ENCODE measurements around the gene CCN5.

The CCN5 gene

GRCh38 chr20:44719841-44720240 lies 4.7 kb downstream of the CCN5 start:
- no peak overlapping the region for H3K27ac Mint-ChIP-seq
- H3K4me3 Mint-ChIP-seq, result no peak overlapping the region
- H3K9me3 Mint-ChIP-seq, result no peaks in the 10 kb centered on the region
- H3K36me3 Mint-ChIP-seq (ENCODE audit: low read depth), result no peaks in the 10 kb centered on the region
- no peaks in the 10 kb centered on the region for H3K27me3 Mint-ChIP-seq (ENCODE audit: low read depth)
- peaks cover 1% of the 10 kb centered on the region for H3K4me1 Mint-ChIP-seq (ENCODE audit: low read depth)

- no peak overlapping the region for H3K27ac Mint-ChIP-seq
- H3K9me3 Mint-ChIP-seq, result no peaks in the 10 kb centered on the region
- H3K4me1 Mint-ChIP-seq (ENCODE audit: low read depth), result peaks cover 1% of the 10 kb centered on the region
- H3K36me3 Mint-ChIP-seq (ENCODE audit: low read depth), result no peaks in the 10 kb centered on the region
- no peak overlapping the region for H3K4me3 Mint-ChIP-seq
- no peaks in the 10 kb centered on the region for H3K27me3 Mint-ChIP-seq (ENCODE audit: low read depth)
These were observed 5.4 kb downstream of the CCN5 start for GRCh38 chr20:44720621-44720996.

GRCh38 chr20:44720997-44721784 lies 6.0 kb downstream of the CCN5 start:
- Mint-ChIP-seq H3K27ac (no peak overlapping the region), H3K27me3 (ENCODE audit: low read depth) (no peaks in the 10 kb centered on the region), H3K36me3 (ENCODE audit: low read depth) (no peaks in the 10 kb centered on the region), H3K4me1 (ENCODE audit: low read depth) (peaks cover 1% of the 10 kb centered on the region), H3K9me3 (no peaks in the 10 kb centered on the region), H3K4me3 (no peak overlapping the region)

DNA sequence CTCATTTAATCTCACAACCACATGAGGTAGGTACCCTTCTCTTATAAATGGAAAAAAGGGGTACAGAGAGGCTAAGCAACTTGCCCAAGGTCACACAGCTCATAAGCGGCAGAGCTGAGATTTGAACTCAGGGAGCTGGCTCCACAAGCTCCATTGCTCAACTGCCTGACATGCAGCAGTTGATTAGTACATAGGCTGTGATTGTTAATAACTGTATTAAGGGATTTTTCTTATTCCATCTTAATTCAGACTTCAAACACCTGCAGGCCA lies 6.6 kb downstream of the CCN5 start:
- H3K9me3 Mint-ChIP-seq, result no peaks in the 10 kb centered on the region
- no peaks in the 10 kb centered on the region for H3K36me3 Mint-ChIP-seq (ENCODE audit: low read depth)
- no peak overlapping the region for H3K4me3 Mint-ChIP-seq
- H3K27me3 Mint-ChIP-seq (ENCODE audit: low read depth), result no peaks in the 10 kb centered on the region
- H3K4me1 Mint-ChIP-seq (ENCODE audit: low read depth), result peaks cover 1% of the 10 kb centered on the region
- no peak overlapping the region for H3K27ac Mint-ChIP-seq

DNA sequence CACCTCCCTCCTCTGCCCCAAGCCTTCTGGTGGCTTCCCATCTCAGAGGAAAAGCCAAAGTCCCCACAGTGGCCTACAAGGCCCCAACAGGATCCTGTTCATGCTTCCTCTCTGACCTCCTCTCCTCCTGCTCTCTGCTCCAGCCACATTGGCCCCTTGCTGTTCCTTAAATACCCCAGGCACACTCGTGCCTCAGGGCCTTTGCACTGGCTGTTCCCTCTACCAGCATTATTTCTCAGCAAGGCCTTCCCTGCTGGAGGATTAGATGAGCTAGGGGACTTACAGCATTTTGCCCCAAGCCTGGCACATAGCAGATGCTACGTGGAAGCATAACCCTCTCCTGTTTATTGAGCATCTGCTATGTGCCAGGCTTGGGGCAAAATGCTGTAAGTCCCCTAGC lies 7.8 kb downstream of the CCN5 start:
- H3K4me3 Mint-ChIP-seq, result no peak overlapping the region
- H3K9me3 Mint-ChIP-seq, result no peaks in the 10 kb centered on the region
- peaks cover 1% of the 10 kb centered on the region for H3K4me1 Mint-ChIP-seq (ENCODE audit: low read depth)
- H3K27me3 Mint-ChIP-seq (ENCODE audit: low read depth), result no peaks in the 10 kb centered on the region
- no peak overlapping the region for H3K27ac Mint-ChIP-seq
- H3K36me3 Mint-ChIP-seq (ENCODE audit: low read depth), result no peaks in the 10 kb centered on the region

DNA sequence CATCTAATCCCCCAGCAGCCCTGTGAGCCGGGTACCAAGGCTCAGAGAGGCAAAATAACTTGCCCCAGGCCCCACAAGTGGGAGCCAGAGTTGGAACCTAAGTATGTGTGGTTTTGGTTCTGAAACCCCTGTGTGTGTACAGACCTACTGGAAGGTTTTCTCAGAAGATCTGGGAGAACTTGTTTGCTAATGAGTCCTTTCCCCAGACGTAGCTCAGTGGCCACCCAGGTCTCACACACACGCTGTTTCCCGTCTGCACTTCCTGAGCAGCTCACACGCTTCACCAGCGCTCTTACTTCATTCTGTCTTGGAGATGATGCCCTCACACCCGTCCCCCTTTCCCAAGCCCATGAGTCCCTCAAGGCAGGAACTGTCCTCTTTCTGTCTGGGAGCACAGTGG lies 8.2 kb downstream of the CCN5 start:
- Mint-ChIP-seq H3K36me3 (ENCODE audit: low read depth) (no peaks in the 10 kb centered on the region), H3K27me3 (ENCODE audit: low read depth) (no peaks in the 10 kb centered on the region), H3K4me3 (no peak overlapping the region), H3K27ac (no peak overlapping the region), H3K4me1 (ENCODE audit: low read depth) (peaks cover 1% of the 10 kb centered on the region), H3K9me3 (no peaks in the 10 kb centered on the region)

DNA sequence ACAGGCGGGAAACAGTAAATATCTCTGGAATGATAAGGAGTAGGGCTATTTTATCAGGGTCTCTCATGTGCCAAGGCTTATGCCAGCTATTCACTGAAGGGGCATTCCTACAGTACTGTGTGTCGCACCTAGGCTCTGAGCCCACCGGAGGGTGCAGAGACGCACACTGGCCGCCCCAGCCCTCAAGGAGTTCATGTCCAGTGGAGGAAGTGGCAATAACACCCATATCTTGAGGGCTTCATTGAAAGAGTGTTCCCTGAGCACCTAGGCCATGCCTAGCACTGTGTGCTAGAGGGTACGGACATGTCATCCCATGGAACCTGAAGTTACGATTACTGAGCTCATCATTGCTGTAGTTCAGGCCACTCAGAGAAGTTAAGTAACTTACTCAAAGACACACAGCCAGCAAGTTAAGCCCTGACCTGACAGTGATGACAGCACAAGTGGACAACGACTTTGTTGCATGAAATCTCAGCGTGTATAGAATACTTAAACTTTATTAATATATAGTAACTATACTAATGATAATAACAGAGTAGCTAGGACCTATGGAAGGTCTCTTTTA lies 8.7 kb downstream of the CCN5 start:
- H3K9me3 Mint-ChIP-seq, result no peaks in the 10 kb centered on the region
- H3K4me3 Mint-ChIP-seq, result no peak overlapping the region
- H3K4me1 Mint-ChIP-seq (ENCODE audit: low read depth), result peaks cover 1% of the 10 kb centered on the region
- H3K27me3 Mint-ChIP-seq (ENCODE audit: low read depth), result no peaks in the 10 kb centered on the region
- no peaks in the 10 kb centered on the region for H3K36me3 Mint-ChIP-seq (ENCODE audit: low read depth)
- H3K27ac Mint-ChIP-seq, result no peak overlapping the region

DNA sequence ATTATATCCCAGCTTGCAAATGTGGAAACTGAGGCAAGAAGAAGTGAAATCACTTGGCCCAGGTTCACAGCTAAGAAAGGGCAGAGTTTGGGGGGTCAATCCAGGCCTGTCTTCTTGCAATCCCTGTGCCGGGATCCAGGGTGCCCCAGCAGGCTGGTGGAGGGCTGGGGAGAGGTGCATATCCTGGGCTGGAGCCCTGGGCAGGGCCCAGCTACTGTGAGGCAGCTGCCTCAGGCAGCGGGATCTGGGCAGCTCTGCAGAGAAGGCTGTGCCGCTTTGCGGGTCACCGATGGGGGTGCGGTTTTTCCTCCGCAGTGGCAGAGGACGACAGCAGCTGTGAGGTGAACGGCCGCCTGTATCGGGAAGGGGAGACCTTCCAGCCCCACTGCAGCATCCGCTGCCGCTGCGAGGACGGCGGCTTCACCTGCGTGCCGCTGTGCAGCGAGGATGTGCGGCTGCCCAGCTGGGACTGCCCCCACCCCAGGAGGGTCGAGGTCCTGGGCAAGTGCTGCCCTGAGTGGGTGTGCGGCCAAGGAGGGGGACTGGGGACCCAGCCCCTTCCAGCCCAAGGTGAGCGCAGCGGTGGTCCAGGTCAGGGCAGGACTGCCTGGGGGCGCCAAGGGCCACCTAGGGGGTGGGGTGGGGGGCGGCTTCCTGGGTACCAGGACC lies 9.4 kb downstream of the CCN5 start:
- H3K4me1 Mint-ChIP-seq (ENCODE audit: low read depth), result peaks cover 1% of the 10 kb centered on the region
- H3K27ac Mint-ChIP-seq, result no peak overlapping the region
- H3K9me3 Mint-ChIP-seq, result no peaks in the 10 kb centered on the region
- no peaks in the 10 kb centered on the region for H3K36me3 Mint-ChIP-seq (ENCODE audit: low read depth)
- H3K27me3 Mint-ChIP-seq (ENCODE audit: low read depth), result no peaks in the 10 kb centered on the region
- no peak overlapping the region for H3K4me3 Mint-ChIP-seq

DNA sequence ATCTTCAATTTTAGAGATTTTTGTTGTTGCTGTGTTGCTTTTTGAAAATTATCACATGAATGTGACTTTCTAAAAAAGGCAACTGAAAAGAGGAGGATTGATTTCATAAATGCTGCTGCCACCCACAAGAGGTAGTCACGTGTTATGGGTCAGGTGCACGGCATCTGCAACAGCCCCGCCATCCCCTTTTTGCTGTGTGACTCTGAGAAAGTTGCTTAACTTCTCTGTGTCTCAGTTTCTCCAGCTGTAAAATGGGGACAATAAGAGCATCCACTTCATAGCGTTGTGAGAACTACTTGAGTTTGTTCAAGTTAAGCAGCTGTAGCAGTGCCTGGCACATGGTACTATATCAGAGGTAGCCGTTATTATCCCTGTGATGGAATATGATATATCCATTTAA lies 10.7 kb downstream of the CCN5 start:
- no peaks in the 10 kb centered on the region for H3K9me3 Mint-ChIP-seq
- H3K4me1 Mint-ChIP-seq (ENCODE audit: low read depth), result peaks cover 1% of the 10 kb centered on the region
- H3K27me3 Mint-ChIP-seq (ENCODE audit: low read depth), result no peaks in the 10 kb centered on the region
- no peaks in the 10 kb centered on the region for H3K36me3 Mint-ChIP-seq (ENCODE audit: low read depth)
- H3K27ac Mint-ChIP-seq, result no peak overlapping the region
- no peak overlapping the region for H3K4me3 Mint-ChIP-seq

DNA sequence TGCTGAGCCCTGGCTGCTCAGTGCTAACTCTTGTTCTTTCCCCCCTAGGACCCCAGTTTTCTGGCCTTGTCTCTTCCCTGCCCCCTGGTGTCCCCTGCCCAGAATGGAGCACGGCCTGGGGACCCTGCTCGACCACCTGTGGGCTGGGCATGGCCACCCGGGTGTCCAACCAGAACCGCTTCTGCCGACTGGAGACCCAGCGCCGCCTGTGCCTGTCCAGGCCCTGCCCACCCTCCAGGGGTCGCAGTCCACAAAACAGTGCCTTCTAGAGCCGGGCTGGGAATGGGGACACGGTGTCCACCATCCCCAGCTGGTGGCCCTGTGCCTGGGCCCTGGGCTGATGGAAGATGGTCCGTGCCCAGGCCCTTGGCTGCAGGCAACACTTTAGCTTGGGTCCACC lies 11.9 kb downstream of the CCN5 start:
- no peaks in the 10 kb centered on the region for H3K36me3 Mint-ChIP-seq (ENCODE audit: low read depth)
- no peak overlapping the region for H3K4me3 Mint-ChIP-seq
- H3K9me3 Mint-ChIP-seq, result no peaks in the 10 kb centered on the region
- H3K27me3 Mint-ChIP-seq (ENCODE audit: low read depth), result no peaks in the 10 kb centered on the region
- peaks cover 2% of the 10 kb centered on the region for H3K4me1 Mint-ChIP-seq (ENCODE audit: low read depth)
- no peak overlapping the region for H3K27ac Mint-ChIP-seq

DNA sequence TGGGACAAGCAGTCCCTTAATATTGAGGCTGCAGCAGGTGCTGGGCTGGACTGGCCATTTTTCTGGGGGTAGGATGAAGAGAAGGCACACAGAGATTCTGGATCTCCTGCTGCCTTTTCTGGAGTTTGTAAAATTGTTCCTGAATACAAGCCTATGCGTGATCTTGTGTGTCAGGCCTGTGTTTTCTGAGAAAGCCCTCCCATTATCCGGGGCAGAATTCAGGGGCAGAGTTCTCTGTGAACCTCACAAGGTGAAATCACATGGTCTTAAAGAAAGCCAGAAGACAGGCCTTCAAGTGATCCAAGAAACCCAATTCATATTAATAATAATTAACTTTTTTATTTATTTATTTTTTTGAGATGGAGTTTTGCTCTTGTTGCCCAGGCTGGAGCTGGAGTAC lies 12.5 kb downstream of the CCN5 start:
- H3K27ac Mint-ChIP-seq, result no peak overlapping the region
- no peak overlapping the region for H3K4me3 Mint-ChIP-seq
- no peaks in the 10 kb centered on the region for H3K27me3 Mint-ChIP-seq (ENCODE audit: low read depth)
- H3K4me1 Mint-ChIP-seq (ENCODE audit: low read depth), result peaks cover 7% of the 10 kb centered on the region
- H3K9me3 Mint-ChIP-seq, result no peaks in the 10 kb centered on the region
- H3K36me3 Mint-ChIP-seq (ENCODE audit: low read depth), result no peaks in the 10 kb centered on the region

GRCh38 chr20:44728801-44729443 lies 13.8 kb downstream of the CCN5 start:
- Mint-ChIP-seq H3K27me3 (ENCODE audit: low read depth) (no peaks in the 10 kb centered on the region), H3K4me1 (ENCODE audit: low read depth) (peaks cover 9% of the 10 kb centered on the region), H3K9me3 (no peaks in the 10 kb centered on the region), H3K27ac (no peak overlapping the region), H3K36me3 (ENCODE audit: low read depth) (no peaks in the 10 kb centered on the region), H3K4me3 (no peak overlapping the region)

DNA sequence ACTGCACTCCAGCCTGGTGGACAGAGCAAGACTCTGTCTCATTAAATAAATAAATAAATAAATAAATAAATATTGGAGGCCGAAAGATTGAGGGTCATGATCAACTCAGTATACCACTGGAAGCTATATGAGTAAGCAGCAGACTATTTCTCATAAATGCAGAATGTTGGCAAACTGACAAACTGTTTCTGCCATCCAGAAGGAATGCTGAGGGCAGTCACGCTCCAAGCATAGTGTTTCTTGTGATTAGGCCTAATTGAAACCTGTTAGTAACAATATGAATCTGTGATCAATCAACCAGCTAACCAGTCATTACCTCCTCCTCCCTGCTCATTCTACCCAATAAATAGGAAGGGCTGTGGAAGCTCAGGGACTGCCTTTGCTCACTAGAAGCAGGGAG lies 15.3 kb downstream of the CCN5 start:
- Mint-ChIP-seq H3K27ac (no peak overlapping the region), H3K9me3 (no peaks in the 10 kb centered on the region), H3K36me3 (ENCODE audit: low read depth) (no peaks in the 10 kb centered on the region), H3K4me1 (ENCODE audit: low read depth) (peaks cover 9% of the 10 kb centered on the region), H3K4me3 (no peak overlapping the region), H3K27me3 (ENCODE audit: low read depth) (no peaks in the 10 kb centered on the region)

DNA sequence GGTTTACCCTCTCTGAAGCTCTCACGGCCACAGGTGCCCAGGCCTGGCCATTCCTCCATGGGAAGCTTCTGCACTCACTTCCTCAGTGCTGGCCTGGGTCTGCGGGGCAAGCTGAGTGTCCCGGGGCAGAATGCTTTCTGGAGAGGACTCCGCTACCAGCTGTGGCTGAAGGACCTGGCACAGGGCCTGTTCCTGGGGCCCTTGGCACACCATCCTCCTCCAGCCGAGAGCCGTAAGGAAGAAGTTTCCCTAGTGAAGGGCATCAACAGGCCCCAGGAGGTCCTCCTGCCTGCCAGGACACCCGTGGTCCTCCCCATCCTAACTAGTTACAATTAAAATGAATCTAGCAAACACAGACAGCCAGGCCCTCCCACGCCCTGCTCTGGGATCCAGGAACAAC lies 16.5 kb downstream of the CCN5 start:
- H3K27ac Mint-ChIP-seq, result no peak overlapping the region
- peaks cover 15% of the 10 kb centered on the region for H3K4me1 Mint-ChIP-seq (ENCODE audit: low read depth)
- H3K36me3 Mint-ChIP-seq (ENCODE audit: low read depth), result peaks cover 1% of the 10 kb centered on the region
- H3K27me3 Mint-ChIP-seq (ENCODE audit: low read depth), result no peaks in the 10 kb centered on the region
- peaks cover 4% of the 10 kb centered on the region for H3K9me3 Mint-ChIP-seq
- no peak overlapping the region for H3K4me3 Mint-ChIP-seq

- Mint-ChIP-seq H3K27ac (no peak overlapping the region), H3K9me3 (peaks cover 8% of the 10 kb centered on the region), H3K27me3 (ENCODE audit: low read depth) (no peaks in the 10 kb centered on the region)
These were observed 17.2 kb downstream of the CCN5 start for GRCh38 chr20:44732327-44732726.

More at GRCh38 chr20:44732327-44732726, 17.2 kb downstream of the CCN5 start:
- H3K36me3 Mint-ChIP-seq (ENCODE audit: low read depth), result peaks cover 5% of the 10 kb centered on the region
- H3K4me3 Mint-ChIP-seq, result no peak overlapping the region
- H3K4me1 Mint-ChIP-seq (ENCODE audit: low read depth), result peaks cover 20% of the 10 kb centered on the region

Measured in T-helper 1 cell treated with Interleukin-12 subunit alpha and Interleukin-12 subunit beta and Interleukin-4 antibody, amounts not matched to agents 30 μg/mL and 1 μg/mL, for 36 hours (primary cell).